HepG2 (cell line): ENCODE data around the gene CAPZB. TPM values are rescaled to one million over a fixed set of nuclear protein-coding genes. Genes with fewer than 3 reads are reported as not detected.

ENCODE experiments used
- MAFK ChIP-seq, 2 experiments: IDR thresholded peaks in 1 of 2; conservative IDR thresholded peaks in 1 of 2; 2 replicates each; pipeline ENCODE4 v1.6.1; 2011; ENCODE audit warnings: improper control_type of control experiment in 2 of 2, low read length in 2 of 2
- NFE2 ChIP-seq: sonication (generic); formaldehyde crosslinking; IDR thresholded peaks from 2 replicates; pipeline ENCODE4 v1.4.0; 2020; ENCODE audit warnings: missing genetic modification reagents
- NFRKB ChIP-seq: fragments of 450-650 bp; IDR thresholded peaks from 2 replicates; pipeline ENCODE4 v1.6.1; 2017
- POLR2A ChIP-seq, 2 experiments: IDR thresholded peaks; 2 replicates each; pipeline ENCODE4 v1.6.1; 2011; ENCODE audit warnings: low read depth in 2 of 2, low read length in 2 of 2, mild to moderate bottlenecking in 1 of 2, moderate library complexity in 1 of 2; ENCODE audit not compliant: insufficient read depth in 1 of 2
- SP4 ChIP-seq: sonication (generic); formaldehyde crosslinking; IDR thresholded peaks from 2 replicates; pipeline ENCODE4 v1.8.1; 2023; ENCODE audit warnings: mild to moderate bottlenecking, missing genetic modification reagents
- SPEN ChIP-seq: sonication (generic); formaldehyde crosslinking; IDR thresholded peaks from 2 replicates; pipeline ENCODE4 v1.5.1; 2020; ENCODE audit warnings: low read depth, mild to moderate bottlenecking, missing genetic modification reagents
- ZBTB20 ChIP-seq: sonication (generic); formaldehyde crosslinking; IDR thresholded peaks from 2 replicates; pipeline ENCODE4 v1.8.1; 2023; ENCODE audit warnings: missing genetic modification reagents, low read depth, mild to moderate bottlenecking, borderline replicate concordance
- ZFP62 ChIP-seq: sonication (generic); formaldehyde crosslinking; IDR thresholded peaks from 2 replicates; pipeline ENCODE4 v1.4.0; 2020; ENCODE audit warnings: missing genetic modification reagents
- ZNF205 ChIP-seq: IDR thresholded peaks from 2 replicates; pipeline ENCODE4 v1.6.1; 2018; ENCODE audit warnings: missing biosample characterization, missing genetic modification reagents
- ZNF572 ChIP-seq: sonication (generic); formaldehyde crosslinking; IDR thresholded peaks from 2 replicates; pipeline ENCODE4 v1.5.1; 2020; ENCODE audit warnings: mild to moderate bottlenecking, missing genetic modification reagents
- ZNF614 ChIP-seq: IDR thresholded peaks from 2 replicates; pipeline ENCODE4 v1.6.1; 2018; ENCODE audit warnings: missing biosample characterization, missing genetic modification reagents, inconsistent platforms, borderline replicate concordance
- ZNF776 ChIP-seq: sonication (generic); formaldehyde crosslinking; IDR thresholded peaks from 2 replicates; pipeline ENCODE4 v1.4.0; 2020; ENCODE audit warnings: mild to moderate bottlenecking, missing genetic modification reagents
- ZNF792 ChIP-seq: IDR thresholded peaks from 2 replicates; pipeline ENCODE4 v1.6.1; 2016
- ZSCAN29 ChIP-seq: sonication (generic); formaldehyde crosslinking; conservative IDR thresholded peaks from 2 replicates; pipeline ENCODE4 v1.4.0; 2020; ENCODE audit warnings: mild to moderate bottlenecking, missing genetic modification reagents
- polyA plus RNA-seq, 8 experiments: library from polyadenylated mRNA; depleted of rRNA in 3 of 8; stranded (reverse) in 7 of 8; unstranded in 1 of 8; fragments of >200 nt; fragmentation: Illumina TruSeq in 4 of 8; extraction: Trizol in 4 of 8; gene quantifications; 2 replicates each; pipeline versions ENCODE4 v1.2.1 to v1.2.3, GENCODE V29; 2011 to 2016; ENCODE audit warnings: low read depth in 4 of 8, missing spikeins in 1 of 8, mixed read lengths in 1 of 8; ENCODE audit not compliant: insufficient read depth in 1 of 8
- total RNA-seq, 5 experiments: library from RNA; depleted of rRNA; stranded (reverse); fragments of >200 nt; fragmentation: Illumina TruSeq; extraction: Trizol; gene quantifications; 2 replicates each; pipeline ENCODE4 v1.2.3, GENCODE V29; 2016; ENCODE audit warnings: low read depth in 1 of 5
- TF ChIP-seq, protein P1 (sequence below): IDR thresholded peaks from 2 replicates; pipeline ENCODE4 v1.6.1; 2016; ENCODE audit warnings: missing compliant biosample characterization, missing genetic modification reagents, borderline replicate concordance
- TF ChIP-seq, protein P2 (sequence below): sonication (generic); formaldehyde crosslinking; IDR thresholded peaks from 2 replicates; pipeline ENCODE4 v1.4.0; 2020; ENCODE audit warnings: missing genetic modification reagents
- TF ChIP-seq, protein P3 (sequence below), 2 experiments: fragments of 450-650 bp in 1 of 2; sonication (generic) in 1 of 2; formaldehyde crosslinking; IDR thresholded peaks; 2 replicates each; pipeline versions ENCODE4 v1.5.0 to v1.8.0; 2020 to 2022; ENCODE audit warnings: mild to moderate bottlenecking in 1 of 2, missing genetic modification reagents in 1 of 2
- TF ChIP-seq, protein P4 (sequence below): sonication (generic); formaldehyde crosslinking; IDR thresholded peaks from one replicate; pipeline ENCODE4 v1.5.1; 2020; ENCODE audit warnings: mild to moderate bottlenecking, missing genetic modification reagents; ENCODE audit errors: not compliant biosample characterization

The CAPZB gene
- total and polyA plus RNA-seq, 2 of the 13 experiments (the other 11 are each of a cell fraction or from before 2014, with no cell fraction given): 58.9 to 76.9 TPM

DNA sequence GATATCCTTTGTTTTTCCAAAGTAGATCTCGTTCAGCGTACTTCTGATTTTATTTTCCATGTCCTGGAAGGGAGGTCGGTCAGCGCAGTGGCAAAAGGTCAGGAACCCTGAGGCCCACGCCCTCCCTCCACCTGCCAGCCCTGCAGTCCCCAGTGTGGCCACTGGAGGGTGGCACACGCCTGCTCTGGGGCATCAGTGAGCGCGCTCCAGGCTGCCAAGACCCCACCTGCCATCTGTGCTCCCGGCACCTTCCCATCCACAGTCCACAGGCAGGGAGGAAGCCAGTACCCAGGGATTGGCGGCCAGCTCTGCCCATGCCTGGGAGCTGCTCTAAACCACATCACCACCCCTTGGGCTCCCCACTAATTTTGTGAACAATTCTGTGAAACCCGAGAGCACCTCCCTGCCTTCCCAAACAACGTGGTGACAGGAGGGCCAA, 140.9 kb downstream of the CAPZB start (continued):
- TF ChIP-seq, protein P1, sequence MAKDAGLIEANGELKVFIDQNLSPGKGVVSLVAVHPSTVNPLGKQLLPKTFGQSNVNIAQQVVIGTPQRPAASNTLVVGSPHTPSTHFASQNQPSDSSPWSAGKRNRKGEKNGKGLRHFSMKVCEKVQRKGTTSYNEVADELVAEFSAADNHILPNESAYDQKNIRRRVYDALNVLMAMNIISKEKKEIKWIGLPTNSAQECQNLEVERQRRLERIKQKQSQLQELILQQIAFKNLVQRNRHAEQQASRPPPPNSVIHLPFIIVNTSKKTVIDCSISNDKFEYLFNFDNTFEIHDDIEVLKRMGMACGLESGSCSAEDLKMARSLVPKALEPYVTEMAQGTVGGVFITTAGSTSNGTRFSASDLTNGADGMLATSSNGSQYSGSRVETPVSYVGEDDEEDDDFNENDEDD: no peak
- TF ChIP-seq, protein P2, sequence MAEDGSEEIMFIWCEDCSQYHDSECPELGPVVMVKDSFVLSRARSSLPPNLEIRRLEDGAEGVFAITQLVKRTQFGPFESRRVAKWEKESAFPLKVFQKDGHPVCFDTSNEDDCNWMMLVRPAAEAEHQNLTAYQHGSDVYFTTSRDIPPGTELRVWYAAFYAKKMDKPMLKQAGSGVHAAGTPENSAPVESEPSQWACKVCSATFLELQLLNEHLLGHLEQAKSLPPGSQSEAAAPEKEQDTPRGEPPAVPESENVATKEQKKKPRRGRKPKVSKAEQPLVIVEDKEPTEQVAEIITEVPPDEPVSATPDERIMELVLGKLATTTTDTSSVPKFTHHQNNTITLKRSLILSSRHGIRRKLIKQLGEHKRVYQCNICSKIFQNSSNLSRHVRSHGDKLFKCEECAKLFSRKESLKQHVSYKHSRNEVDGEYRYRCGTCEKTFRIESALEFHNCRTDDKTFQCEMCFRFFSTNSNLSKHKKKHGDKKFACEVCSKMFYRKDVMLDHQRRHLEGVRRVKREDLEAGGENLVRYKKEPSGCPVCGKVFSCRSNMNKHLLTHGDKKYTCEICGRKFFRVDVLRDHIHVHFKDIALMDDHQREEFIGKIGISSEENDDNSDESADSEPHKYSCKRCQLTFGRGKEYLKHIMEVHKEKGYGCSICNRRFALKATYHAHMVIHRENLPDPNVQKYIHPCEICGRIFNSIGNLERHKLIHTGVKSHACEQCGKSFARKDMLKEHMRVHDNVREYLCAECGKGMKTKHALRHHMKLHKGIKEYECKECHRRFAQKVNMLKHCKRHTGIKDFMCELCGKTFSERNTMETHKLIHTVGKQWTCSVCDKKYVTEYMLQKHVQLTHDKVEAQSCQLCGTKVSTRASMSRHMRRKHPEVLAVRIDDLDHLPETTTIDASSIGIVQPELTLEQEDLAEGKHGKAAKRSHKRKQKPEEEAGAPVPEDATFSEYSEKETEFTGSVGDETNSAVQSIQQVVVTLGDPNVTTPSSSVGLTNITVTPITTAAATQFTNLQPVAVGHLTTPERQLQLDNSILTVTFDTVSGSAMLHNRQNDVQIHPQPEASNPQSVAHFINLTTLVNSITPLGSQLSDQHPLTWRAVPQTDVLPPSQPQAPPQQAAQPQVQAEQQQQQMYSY (CRISPR knock-in tag): no peak
- TF ChIP-seq SP4: peak; percentile 28; the same call in 1 of the 2 replicates
- TF ChIP-seq, protein P3, sequence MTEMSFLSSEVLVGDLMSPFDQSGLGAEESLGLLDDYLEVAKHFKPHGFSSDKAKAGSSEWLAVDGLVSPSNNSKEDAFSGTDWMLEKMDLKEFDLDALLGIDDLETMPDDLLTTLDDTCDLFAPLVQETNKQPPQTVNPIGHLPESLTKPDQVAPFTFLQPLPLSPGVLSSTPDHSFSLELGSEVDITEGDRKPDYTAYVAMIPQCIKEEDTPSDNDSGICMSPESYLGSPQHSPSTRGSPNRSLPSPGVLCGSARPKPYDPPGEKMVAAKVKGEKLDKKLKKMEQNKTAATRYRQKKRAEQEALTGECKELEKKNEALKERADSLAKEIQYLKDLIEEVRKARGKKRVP (CRISPR knock-in tag; IDR thresholded peaks at IDR 0.05): no peak
- no peak for TF ChIP-seq ZFP62 (CRISPR knock-in tag)
- TF ChIP-seq POLR2A (IDR thresholded peaks at IDR 0.05; ENCODE audit: insufficient read depth in 1 of 2, low read depth in 2 of 2, low read length in 2 of 2): no peak
- no peak for TF ChIP-seq NFE2 (CRISPR knock-in tag)
- TF ChIP-seq ZNF776 (CRISPR knock-in tag): no peak
- 0 out of 2 replicates have a peak, but pooled peaks have one; percentile 63 for TF ChIP-seq ZNF572 (CRISPR knock-in tag)
- TF ChIP-seq, protein P4, sequence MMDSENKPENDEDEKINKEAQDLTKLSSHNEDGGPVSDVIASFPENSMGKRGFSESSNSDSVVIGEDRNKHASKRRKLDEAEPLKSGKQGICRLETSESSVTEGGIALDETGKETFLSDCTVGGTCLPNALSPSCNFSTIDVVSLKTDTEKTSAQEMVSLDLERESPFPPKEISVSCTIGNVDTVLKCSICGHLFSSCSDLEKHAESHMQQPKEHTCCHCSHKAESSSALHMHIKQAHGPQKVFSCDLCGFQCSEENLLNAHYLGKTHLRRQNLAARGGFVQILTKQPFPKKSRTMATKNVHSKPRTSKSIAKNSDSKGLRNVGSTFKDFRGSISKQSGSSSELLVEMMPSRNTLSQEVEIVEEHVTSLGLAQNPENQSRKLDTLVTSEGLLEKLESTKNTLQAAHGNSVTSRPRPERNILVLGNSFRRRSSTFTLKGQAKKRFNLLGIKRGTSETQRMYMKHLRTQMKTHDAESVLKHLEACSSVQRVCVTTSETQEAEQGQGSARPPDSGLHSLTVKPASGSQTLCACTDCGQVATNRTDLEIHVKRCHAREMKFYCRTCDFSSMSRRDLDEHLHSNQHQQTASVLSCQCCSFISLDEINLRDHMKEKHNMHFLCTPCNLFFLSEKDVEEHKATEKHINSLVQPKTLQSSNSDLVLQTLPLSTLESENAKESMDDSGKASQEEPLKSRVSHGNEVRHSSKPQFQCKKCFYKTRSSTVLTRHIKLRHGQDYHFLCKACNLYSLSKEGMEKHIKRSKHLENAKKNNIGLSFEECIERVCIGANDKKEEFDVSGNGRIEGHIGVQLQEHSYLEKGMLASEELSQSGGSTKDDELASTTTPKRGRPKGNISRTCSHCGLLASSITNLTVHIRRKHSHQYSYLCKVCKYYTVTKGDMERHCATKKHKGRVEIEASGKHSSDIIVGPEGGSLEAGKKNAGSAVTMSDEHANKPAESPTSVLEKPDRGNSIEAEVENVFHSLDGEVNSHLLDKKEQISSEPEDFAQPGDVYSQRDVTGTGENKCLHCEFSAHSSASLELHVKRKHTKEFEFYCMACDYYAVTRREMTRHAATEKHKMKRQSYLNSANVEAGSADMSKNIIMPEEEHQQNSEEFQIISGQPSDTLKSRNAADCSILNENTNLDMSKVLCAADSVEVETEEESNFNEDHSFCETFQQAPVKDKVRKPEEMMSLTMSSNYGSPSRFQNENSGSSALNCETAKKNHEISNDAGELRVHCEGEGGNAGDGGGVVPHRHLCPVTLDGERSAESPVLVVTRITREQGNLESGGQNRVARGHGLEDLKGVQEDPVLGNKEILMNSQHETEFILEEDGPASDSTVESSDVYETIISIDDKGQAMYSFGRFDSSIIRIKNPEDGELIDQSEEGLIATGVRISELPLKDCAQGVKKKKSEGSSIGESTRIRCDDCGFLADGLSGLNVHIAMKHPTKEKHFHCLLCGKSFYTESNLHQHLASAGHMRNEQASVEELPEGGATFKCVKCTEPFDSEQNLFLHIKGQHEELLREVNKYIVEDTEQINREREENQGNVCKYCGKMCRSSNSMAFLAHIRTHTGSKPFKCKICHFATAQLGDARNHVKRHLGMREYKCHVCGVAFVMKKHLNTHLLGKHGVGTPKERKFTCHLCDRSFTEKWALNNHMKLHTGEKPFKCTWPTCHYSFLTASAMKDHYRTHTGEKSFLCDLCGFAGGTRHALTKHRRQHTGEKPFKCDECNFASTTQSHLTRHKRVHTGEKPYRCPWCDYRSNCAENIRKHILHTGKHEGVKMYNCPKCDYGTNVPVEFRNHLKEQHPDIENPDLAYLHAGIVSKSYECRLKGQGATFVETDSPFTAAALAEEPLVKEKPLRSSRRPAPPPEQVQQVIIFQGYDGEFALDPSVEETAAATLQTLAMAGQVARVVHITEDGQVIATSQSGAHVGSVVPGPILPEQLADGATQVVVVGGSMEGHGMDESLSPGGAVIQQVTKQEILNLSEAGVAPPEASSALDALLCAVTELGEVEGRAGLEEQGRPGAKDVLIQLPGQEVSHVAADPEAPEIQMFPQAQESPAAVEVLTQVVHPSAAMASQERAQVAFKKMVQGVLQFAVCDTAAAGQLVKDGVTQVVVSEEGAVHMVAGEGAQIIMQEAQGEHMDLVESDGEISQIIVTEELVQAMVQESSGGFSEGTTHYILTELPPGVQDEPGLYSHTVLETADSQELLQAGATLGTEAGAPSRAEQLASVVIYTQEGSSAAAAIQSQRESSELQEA (CRISPR knock-in tag): no peak
- no peak for TF ChIP-seq ZNF614
- TF ChIP-seq SPEN (CRISPR knock-in tag): no peak
- TF ChIP-seq ZNF205: no peak
- no peak for TF ChIP-seq ZSCAN29 (CRISPR knock-in tag)
- no peak for TF ChIP-seq ZNF792 (CRISPR knock-in tag)
- TF ChIP-seq NFRKB: no peak
- no peak for TF ChIP-seq ZBTB20 (CRISPR knock-in tag)
- TF ChIP-seq MAFK (conservative IDR thresholded peaks at IDR 0.05 in 1 of 2, IDR thresholded peaks at IDR 0.05 in 1 of 2; ENCODE audit: low read length in 2 of 2): no peak
